HK-2 (cell line): ENCODE data around the gene INPP4B.

Experiments used
- DNase-seq: peaks from one replicate; pipeline ENCODE4 v3.0.0-alpha.2; 2018; ENCODE audit not compliant: unreplicated experiment

The INPP4B gene

DNA sequence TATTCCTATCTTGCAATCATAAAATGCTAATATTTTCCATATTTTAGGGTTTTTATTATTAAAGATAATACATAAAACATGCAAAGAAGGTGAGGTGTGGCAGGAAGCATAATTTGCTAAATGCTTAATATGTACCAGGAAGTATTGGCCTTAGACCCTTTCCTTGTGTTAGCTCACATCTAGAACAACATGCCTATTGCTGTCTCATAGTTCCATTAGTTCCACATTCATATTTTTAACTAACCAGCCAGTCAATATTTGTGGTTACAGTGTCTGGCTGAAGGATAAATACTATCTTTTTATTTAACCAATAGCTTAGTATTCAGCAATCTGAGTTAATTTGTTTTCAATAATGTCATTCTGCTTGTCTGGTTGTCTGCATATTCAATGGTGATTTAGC is 432.6 kb downstream of the INPP4B start:
- no peak for DNase-seq

GRCh38 chr4:142411993-142412392 is 434.1 kb downstream of the INPP4B start:
- DNase-seq = no peak

DNA sequence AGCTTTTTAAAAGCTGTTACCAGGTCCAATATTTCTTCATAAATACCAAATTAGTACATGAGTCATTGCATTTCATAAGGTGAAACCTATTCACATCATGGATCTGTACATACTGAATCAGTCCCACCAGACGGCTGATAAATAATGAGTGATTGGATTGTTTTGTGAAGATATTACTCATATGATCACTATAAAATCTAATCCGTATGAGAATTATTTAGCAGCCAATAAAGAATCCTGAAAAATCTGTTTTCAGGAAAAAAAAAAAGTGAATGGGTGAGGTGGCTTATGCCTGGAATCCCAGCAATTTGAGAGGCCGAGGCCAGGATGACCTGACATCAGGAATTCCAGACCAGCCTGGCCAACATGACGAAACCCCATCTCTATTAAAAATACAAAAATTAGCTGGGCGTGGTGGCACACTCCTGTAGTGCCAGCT is 438.1 kb downstream of the INPP4B start:
- DNase-seq = peak; percentile 49

GRCh38 chr4:142407596-142407995 is 438.5 kb downstream of the INPP4B start:
- no peak for DNase-seq

DNA sequence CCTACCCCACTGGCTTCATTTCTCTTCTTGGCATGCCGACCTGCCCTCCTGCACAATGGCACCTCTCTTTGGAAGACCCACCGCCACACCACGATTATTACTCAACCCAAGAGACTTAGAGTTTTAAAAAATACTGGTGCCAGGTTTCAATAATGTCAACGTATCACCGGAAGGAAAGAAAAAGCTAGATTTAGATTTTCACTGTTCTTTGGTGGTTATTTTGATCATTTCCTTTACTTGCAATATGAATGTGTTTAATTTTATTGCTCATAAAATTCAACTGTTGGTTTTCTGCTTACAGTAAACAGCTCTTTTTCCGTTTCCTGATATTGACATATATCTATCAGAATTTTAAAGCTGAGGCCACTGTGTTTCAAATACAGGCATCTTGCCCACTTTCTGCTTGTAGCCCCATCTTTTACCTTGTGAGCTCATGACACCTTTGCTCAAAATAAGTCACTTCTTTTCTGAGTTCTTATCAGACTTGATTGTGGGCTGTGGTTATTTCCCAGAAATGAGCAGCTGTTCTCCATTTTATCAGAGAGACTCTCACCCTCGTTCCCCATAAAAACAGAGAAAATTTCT is 439.1 kb downstream of the INPP4B start:
- no peak for DNase-seq

DNA sequence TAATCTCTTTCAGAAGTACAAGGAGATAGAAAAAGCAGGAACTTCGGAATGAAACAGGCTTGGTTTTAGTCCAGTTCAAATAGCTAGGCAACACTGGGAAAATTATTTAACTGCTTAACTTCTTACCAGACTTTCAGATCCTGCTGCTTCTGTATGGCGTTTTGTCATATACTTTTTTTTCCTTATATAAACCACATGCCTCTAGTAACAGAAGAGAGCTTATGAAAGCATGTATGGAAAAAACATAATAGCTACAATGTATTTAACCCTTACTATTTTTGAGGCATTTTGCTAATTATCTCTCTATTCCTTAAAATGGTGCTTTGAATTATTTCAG is 439.6 kb downstream of the INPP4B start:
- DNase-seq = no peak

DNA sequence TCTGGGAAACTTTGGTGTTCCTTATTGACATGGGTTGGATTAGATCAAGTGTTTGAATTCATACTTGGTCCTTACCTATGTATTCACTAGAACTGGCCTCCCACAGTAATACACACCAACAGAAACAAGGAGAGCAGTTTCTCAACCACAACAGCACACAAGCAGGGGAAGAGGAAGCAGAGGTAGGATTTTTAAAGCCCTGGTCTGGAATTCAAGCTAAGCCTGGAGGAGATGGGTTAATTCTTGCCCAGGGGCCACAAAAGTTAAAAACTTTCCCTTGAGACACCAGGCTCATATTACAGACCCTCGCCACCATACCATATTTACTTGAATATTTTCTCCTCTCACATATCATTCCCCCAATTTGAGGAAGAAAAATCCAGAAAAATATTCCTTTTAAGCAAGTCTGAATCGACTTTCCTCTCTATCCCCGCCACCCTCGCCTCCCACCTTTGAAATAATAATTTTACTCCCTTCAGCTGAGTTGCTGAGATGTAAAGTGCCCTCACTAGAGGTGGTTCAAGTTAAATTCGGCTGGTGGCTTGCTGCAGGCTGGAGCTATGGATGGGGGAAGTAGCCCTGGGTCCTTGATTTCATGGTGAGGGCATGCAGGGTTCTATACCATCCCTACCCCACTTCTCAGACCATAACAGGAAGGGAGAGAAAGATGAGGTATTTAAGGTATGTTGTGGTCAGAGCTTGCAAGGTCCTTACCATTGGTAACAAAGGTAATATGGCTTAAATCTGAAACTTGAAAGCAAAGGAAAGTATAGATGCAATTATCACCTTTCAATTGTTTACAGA is 440.2 kb downstream of the INPP4B start:
- peak; percentile 59 for DNase-seq

DNA sequence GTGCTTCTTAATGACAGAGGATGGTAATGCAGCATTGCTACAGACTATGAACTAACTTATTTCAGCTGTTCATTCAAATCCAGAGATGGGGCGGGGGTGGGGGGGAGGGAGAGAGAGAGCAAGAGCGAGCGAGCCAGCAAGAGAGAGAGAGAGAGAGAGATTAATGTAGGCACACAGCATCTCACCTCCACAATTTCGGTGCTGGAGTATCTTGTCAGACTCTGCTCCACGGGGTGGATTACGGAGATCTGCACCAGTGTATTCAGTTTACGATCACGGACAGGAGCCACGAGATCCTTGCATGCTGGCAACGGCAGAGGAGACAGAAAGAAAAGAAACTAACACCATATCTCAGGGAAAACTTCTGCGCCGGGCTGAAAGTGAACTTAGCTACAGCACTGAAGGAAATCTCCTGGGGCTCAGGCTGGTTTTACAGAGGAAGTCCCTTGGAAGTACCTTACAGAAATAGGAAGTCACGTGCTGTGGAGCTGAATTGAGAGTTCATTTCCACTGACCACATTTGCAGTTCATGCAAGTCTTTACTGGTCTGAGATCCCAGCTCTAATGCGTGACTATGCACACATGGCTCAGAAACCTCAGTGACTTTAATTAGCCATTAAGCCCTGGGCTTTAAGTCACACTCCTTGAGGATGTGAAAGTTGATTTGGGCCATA is 440.9 kb downstream of the INPP4B start:
- DNase-seq = peak; percentile 63

- peak; percentile 48 for DNase-seq
Observed at GRCh38 chr4:142404191-142404611, 441.9 kb downstream of the INPP4B start.

DNA sequence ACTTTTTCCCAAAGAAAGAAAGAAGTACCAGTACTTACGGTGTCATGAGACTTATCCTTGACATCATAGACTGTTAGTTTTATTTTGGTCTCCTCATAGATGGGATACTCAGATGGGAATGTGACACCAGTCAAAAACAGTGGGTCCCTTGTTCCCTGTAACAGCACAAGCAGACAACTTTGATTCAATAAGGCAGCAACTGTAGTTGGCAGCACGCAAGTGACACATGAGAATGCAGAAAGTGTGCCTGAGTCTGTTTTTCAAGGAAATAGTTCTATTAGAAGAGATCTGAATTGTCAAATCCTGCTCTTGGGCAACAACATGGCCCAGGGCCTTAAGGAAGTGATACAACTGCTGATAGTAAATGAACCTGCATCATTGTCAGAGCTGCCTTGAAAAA is 443.2 kb downstream of the INPP4B start:
- no peak for DNase-seq

- no peak for DNase-seq
Observed at GRCh38 chr4:142402156-142402555, 443.9 kb downstream of the INPP4B start.

GRCh38 chr4:142397364-142397991 is 448.6 kb downstream of the INPP4B start:
- DNase-seq = peak; percentile 69

DNA sequence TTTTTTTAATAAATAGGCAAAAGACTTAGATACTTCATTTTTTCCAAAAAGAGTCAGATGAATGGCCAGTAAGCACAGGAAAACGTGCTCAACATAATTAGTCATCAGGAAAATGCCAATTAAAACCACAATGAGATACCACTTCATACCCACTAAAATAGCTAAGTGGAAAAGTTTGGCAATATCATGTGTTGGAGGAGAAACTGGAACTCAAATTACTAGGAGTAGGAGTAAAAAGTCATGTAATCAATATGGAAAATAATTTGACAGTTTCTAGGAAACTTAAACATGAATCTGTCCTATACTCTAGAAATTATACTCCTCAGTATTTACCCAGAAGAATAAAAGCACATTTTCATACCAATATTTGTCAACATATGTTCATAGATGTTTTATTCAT is 449.8 kb downstream of the INPP4B start:
- no peak for DNase-seq

DNA sequence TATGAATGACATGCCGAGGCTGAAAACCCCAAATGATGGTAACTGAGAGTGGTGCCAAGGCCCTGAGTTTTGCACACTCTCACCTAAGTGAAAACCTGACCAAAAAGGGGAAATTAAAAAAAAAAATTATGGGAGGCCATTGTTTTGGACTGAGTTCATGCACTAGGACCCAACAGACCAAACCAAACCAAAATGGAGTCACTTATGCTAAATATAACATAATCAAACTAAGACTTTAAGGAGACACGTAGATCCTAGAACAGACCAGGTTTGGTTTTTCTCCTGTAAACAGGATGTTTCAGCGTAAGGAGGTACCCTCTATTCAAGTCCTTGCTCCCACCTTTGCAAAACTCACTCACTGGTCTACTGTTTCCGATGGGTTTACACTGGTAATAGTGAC is 453.0 kb downstream of the INPP4B start:
- no peak for DNase-seq

GRCh38 chr4:142386856-142387255 is 459.2 kb downstream of the INPP4B start:
- no peak for DNase-seq

- no peak for DNase-seq
Observed at GRCh38 chr4:142386449-142386848, 459.7 kb downstream of the INPP4B start.

GRCh38 chr4:142383800-142384470 is 462.2 kb downstream of the INPP4B start:
- no peak for DNase-seq

DNA sequence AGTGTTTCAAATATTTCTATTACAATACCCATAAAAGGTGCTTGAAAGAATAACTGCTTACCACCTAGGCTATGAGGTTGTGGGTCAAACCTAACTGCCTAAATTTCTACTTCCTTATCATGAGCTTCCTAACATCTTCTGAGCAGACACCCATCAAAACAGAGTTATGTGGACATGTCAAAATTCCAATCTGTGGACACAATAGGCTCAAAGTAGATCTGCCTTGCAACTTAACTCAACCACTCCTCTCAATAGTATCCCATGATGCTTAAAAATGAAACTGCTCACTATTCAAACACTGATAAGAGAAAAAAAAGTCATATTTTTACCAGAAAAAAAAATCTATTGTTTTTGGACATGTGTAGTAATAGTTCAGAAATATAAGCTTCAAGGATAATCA is 462.7 kb downstream of the INPP4B start:
- no peak for DNase-seq

DNA sequence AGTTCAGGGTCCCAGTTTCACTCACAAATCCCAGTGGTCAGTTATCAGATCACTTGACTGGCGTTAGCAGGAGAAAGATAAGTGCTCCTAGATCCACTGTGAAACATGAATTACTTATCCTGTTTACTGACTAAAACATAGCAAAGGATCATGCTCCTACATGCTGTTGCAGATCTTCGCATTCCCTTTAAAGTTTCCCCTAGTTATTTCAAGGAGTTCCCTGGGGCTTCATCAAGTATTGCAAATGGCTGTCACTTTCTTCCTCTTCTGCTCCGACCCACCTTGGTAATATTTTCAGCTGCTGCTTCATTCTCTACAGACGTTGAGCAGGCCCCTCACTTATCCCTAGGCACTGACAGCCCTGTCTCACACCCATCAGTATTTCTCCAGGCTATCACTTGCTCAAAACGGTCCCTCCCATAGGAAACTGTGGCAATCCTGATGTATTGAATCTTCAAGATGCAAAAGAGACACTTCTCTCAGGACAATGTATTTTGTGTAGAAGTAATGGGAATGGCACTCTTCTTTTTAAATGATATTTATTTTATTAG is 466.0 kb downstream of the INPP4B start:
- DNase-seq = no peak

GRCh38 chr4:142379277-142380051 is 466.6 kb downstream of the INPP4B start:
- DNase-seq = peak; percentile 18

- DNase-seq = no peak
Observed at GRCh38 chr4:142378179-142378578, 467.9 kb downstream of the INPP4B start.
